Left ventricle myocardium inferior (tissue), 1 donor: ENCODE measurements around the gene TMEFF1. TPM values are rescaled to one million over a fixed set of nuclear protein-coding genes. Genes with fewer than 3 reads are reported as not detected.
"Not testable (repeated sequence)": the region's sequence is repeated elsewhere in the genome, so short reads cannot be mapped to it uniquely, and the experiment has no call there.

Experiments
- DNase-seq: peaks from one replicate; pipeline ENCODE4 v3.0.0-alpha.2; 2020
- H3K27ac ChIP-seq: fragments of 200-600 bp; replicated peaks from 2 replicates; pipeline ENCODE4 v1.8.0; 2021
- H3K27me3 ChIP-seq: fragments of 200-600 bp; 2 replicates; pipeline ENCODE4 v1.8.0; 2021; ENCODE audit warnings: low read depth
- H3K36me3 ChIP-seq: fragments of 200-600 bp; 2 replicates; pipeline ENCODE4 v1.8.0; 2021
- H3K4me1 ChIP-seq: fragments of 200-600 bp; 2 replicates; pipeline ENCODE4 v1.8.0; 2021
- H3K4me3 ChIP-seq: fragments of 200-600 bp; 2 replicates; pipeline ENCODE4 v1.8.0; 2021; ENCODE audit warnings: mild to moderate bottlenecking, moderate library complexity
- H3K9me3 ChIP-seq: fragments of 200-600 bp; replicated peaks from 2 replicates; pipeline ENCODE4 v1.8.0; 2021
- intact Hi-C: fragments of 100-400 bp; cut with micrococcal nuclease; formaldehyde crosslinking; loops from one replicate; pipeline ENCODE4 v1.11.0; 2022
- total RNA-seq: library from RNA; stranded (reverse); fragmentation: NEBNext Ultra II Directional; extraction: Animal tissue kit (Norgen Biotek cat#: 25700); gene quantifications from one replicate; pipeline ENCODE4 v1.2.1, GENCODE V29; 2021
- TF ChIP-seq, protein P1 (sequence below): fragments of 200-600 bp; IDR thresholded peaks from 2 replicates; pipeline ENCODE4 v1.8.0; 2021; ENCODE audit warnings: antibody characterized with exemption, mild to moderate bottlenecking, borderline replicate concordance
- donor health status: DM: no; HTN: yes; CAD: no; lungs with severe emphysema.

The TMEFF1 gene
- total RNA-seq, 1 donor from 2014 or later: not detected

DNA sequence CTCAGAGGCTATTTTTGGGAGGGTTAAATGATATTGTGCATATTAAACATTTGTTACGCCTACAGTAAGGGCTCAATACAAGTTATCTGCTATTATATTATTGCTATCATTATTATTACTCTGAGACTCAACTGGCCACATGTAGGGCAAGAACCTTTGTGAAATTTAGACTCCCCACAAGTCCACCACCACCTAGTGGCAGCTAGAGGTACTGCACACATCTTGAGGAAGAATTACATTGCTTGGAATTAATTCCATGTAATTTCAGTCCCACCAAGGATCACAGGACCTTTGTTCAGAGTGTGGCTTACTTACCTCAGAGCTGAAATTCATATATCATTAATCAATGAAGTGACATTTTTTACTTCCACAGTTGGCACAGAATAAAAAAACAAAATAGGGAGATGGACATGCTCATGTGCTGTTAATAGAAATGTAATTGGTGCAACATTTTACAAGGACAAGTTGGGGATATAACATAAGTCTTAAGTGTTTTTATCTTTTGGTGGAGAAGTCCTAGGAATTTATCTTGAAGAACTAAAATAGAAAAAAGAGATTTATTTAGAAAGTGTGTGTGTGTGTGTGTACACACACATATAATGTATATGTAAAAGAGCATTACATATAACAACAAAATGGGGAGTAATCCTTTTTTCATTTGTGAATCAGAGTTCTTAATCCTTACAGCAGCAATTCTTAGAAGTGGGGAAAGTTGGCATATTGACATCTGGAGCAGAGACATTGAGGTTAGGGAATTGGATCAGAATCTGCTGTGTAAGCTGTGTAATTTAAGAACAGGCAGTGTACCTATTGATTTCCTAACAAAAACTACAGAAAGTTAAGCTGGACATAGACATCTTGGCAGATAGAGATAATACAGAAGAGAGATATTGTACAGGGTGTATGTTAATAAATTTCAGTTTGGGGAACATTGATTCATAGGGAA lies 34.8 kb upstream of the TMEFF1 start:
- H3K9me3 ChIP-seq: peaks cover 6% of the 10 kb centered on the region
- H3K36me3 ChIP-seq: peaks cover 8% of the 10 kb centered on the region
- H3K4me3 ChIP-seq: no peak overlapping the region
- TF ChIP-seq, protein P1, sequence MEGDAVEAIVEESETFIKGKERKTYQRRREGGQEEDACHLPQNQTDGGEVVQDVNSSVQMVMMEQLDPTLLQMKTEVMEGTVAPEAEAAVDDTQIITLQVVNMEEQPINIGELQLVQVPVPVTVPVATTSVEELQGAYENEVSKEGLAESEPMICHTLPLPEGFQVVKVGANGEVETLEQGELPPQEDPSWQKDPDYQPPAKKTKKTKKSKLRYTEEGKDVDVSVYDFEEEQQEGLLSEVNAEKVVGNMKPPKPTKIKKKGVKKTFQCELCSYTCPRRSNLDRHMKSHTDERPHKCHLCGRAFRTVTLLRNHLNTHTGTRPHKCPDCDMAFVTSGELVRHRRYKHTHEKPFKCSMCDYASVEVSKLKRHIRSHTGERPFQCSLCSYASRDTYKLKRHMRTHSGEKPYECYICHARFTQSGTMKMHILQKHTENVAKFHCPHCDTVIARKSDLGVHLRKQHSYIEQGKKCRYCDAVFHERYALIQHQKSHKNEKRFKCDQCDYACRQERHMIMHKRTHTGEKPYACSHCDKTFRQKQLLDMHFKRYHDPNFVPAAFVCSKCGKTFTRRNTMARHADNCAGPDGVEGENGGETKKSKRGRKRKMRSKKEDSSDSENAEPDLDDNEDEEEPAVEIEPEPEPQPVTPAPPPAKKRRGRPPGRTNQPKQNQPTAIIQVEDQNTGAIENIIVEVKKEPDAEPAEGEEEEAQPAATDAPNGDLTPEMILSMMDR: peak; percentile 95
- H3K27me3 ChIP-seq: no peaks in the 10 kb centered on the region
- DNase-seq: peak; percentile 43
- H3K4me1 ChIP-seq: peaks cover 5% of the 10 kb centered on the region
- no peak overlapping the region for H3K27ac ChIP-seq
- intact Hi-C loops: loop anchor here (10.0 kb wide), 1 partner anchor 83 kb away; the partner anchor contains the start of gene TEX10

DNA sequence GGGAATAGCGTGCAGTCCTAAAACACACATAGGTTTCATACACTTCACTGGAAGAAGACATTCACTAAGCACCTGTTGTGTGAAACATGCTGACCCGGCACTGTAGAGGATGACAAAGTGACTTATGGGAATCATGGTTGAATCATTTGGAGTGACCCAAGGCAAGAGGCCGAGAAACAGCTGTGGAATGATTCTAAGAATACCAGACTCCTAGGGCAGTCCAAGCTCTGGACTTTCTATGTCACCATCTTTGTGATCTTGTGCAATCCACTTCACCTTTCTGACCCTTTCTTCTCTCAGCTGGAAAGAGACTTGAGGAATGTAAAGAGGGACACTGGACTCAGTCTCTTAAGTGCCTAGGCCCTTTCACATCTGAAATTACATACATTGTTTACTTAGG lies 32.9 kb upstream of the TMEFF1 start:
- TF ChIP-seq, protein P1: no peak
- DNase-seq: no peak
- peaks cover 8% of the 10 kb centered on the region for H3K36me3 ChIP-seq
- no peak overlapping the region for H3K4me3 ChIP-seq
- no peak overlapping the region for H3K27ac ChIP-seq
- no peaks in the 10 kb centered on the region for H3K27me3 ChIP-seq
- peaks cover 6% of the 10 kb centered on the region for H3K9me3 ChIP-seq
- H3K4me1 ChIP-seq: peaks cover 8% of the 10 kb centered on the region
- intact Hi-C loops: no loop called here

DNA sequence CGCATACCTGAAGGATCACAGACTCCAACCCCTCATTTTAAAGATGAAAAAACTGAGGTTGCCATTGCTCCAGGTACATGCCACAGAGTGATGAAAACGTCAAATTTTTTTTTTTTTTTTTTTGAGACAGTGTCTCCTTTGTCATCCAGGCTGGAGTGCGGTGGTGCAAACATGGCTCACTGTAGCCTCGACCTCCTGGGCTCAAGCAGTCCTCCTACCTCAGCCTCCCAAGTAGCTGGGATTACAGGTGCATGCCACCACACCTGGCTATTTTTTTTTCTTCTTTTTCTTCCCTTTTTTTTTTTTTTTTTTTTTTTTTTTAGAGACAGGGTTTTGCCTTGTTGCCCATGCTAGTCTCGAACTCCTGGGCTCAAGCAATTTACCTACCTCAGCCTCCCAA lies 32.5 kb upstream of the TMEFF1 start:
- H3K4me1 ChIP-seq, H3K27ac ChIP-seq, H3K9me3 ChIP-seq, H3K27me3 ChIP-seq, H3K4me3 ChIP-seq, intact Hi-C loops, DNase-seq, H3K36me3 ChIP-seq: not testable (repeated sequence)

DNA sequence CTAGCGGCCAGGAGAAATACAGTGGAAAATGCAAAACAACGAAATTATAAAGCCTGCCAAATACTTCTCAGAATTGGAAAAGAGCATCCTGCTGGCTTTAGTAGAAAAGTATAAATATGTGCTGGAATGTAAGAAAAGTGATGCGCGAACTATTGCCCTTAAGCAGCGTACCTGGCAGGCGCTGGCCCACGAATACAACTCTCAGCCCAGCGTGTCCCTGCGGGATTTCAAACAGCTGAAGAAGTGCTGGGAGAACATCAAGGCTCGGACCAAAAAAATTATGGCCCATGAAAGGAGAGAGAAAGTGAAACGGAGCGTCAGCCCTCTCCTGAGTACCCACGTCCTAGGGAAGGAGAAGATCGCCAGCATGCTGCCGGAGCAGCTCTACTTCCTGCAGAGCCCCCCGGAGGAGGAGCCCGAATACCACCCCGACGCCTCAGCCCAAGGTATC lies 31.0 kb upstream of the TMEFF1 start:
- Histone ChIP-seq H3K27me3 (no peaks in the 10 kb centered on the region), H3K4me1 (peaks cover 8% of the 10 kb centered on the region), H3K27ac (no peak overlapping the region), H3K4me3 (no peak overlapping the region), H3K36me3 (peaks cover 8% of the 10 kb centered on the region), H3K9me3 (no peaks in the 10 kb centered on the region)
- intact Hi-C loops: no loop called here
- TF ChIP-seq, protein P1: no peak
- DNase-seq: no peak

DNA sequence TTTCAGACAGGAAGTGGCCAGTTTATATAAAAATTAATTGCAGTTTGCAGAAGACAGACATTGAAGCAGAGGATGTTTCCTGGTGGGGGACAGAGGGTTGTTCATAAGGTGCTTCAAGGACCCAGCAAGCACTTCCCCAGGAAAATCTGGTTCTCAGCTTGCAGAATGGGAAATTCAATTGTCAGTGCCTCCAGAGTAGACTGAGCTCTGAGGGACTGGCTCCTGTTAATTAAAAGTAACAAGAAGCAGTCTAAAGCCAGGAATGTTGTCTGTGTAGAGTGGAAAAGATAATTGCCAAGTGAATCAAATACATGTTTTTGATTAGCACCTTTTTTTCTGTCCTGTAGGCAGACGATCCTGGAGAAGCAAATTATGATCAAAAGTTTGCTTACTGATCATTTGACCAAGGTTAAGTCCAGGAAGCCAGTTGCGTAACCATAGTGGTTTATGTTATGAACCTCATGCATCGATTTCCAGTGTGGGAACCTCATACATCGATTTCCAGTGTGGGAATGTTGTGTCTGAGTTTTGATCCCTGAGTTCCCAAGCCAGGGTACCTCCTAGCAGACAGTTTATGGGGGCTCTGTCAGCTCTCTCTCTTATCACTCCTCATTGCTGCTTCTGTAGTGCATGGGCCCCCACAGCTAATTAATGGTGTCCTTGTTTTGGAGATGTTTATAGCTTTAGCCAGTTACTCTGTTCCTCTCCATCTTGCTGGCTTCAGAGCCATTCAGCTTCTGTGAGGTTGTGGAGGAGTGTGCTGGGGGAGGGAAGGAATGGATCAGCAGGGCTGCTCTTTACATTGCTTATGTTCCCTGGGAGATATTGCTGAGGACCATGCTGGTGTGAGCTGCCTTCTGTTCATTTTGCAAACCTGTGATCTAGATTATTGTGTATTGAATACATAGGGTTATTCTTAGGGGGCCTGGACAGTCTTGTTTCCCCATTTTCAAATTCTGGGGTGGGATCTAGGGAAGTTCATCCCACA lies 28.9 kb upstream of the TMEFF1 start:
- Histone ChIP-seq H3K4me1 (peaks cover 8% of the 10 kb centered on the region), H3K4me3 (no peak overlapping the region), H3K36me3 (peaks cover 8% of the 10 kb centered on the region), H3K27me3 (no peaks in the 10 kb centered on the region), H3K9me3 (no peaks in the 10 kb centered on the region), H3K27ac (no peak overlapping the region)
- intact Hi-C loops: no loop called here
- TF ChIP-seq, protein P1: no peak
- no peak for DNase-seq
